ENCODE measurements around the gene HNRNPH2.

DNA sequence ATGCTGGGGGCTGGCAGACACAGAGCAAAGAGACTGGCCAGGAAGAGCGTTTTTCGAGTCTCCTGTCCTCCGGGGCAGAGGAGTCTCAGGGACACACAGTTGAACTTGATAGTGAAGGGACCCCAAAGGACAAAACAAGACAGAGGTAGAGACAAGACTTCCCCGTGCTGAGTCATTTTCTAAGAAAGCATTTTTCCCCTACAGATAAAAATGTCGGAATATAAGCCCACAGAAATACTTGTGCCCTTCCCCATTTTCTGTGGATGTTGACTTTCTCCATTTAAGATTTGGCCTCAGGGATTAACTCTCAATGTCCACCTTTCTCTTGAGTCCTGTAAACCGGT is 21.5 kb upstream of the HNRNPH2 start:
- TF ChIP-seq, protein P1, sequence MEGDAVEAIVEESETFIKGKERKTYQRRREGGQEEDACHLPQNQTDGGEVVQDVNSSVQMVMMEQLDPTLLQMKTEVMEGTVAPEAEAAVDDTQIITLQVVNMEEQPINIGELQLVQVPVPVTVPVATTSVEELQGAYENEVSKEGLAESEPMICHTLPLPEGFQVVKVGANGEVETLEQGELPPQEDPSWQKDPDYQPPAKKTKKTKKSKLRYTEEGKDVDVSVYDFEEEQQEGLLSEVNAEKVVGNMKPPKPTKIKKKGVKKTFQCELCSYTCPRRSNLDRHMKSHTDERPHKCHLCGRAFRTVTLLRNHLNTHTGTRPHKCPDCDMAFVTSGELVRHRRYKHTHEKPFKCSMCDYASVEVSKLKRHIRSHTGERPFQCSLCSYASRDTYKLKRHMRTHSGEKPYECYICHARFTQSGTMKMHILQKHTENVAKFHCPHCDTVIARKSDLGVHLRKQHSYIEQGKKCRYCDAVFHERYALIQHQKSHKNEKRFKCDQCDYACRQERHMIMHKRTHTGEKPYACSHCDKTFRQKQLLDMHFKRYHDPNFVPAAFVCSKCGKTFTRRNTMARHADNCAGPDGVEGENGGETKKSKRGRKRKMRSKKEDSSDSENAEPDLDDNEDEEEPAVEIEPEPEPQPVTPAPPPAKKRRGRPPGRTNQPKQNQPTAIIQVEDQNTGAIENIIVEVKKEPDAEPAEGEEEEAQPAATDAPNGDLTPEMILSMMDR (IDR thresholded peaks at IDR 0.05; ENCODE audit: low read length), result no peak
- no peak for TF ChIP-seq EZH2 (IDR thresholded peaks at IDR 0.05; ENCODE audit: borderline replicate concordance, low read length)
